Heart right ventricle (tissue), 16 donors: Measurements from ENCODE around the gene KCNN1. TPM values are rescaled to one million over a fixed set of nuclear protein-coding genes. Genes with fewer than 3 reads are reported as not detected.

Experiments used
- ATAC-seq, 8 donors: fragments of 200-7000 bp; cut with Tn5 transposase; one replicate each; pipeline ENCODE4 v1.9.1; 2020; ENCODE audit warnings: mild to moderate bottlenecking in 8 of 8, moderate library complexity in 8 of 8, moderate number of reproducible peaks in 1 of 8
- DNase-seq, 2 donors: peaks; one replicate each; pipeline ENCODE4 v3.0.0-alpha.2; 2020
- H3K27ac ChIP-seq, 10 donors: fragments of 200-600 bp; sonication (generic) in 2 of 10; one replicate each; pipeline versions ENCODE4 v1.5.0 to v1.8.0; 2020 to 2022; ENCODE audit warnings: mild to moderate bottlenecking in 3 of 10
- H3K27me3 ChIP-seq, 7 donors: fragments of 200-600 bp; one replicate each; pipeline ENCODE4 v1.8.0; 2021 to 2022; ENCODE audit warnings: mild to moderate bottlenecking in 2 of 7
- H3K36me3 ChIP-seq, 9 donors: fragments of 200-600 bp; sonication (generic) in 1 of 9; one replicate each; pipeline versions ENCODE4 v1.5.0 to v1.8.0; 2020 to 2022; ENCODE audit warnings: mild to moderate bottlenecking in 2 of 9
- H3K4me1 ChIP-seq, 9 donors: fragments of 200-600 bp; sonication (generic) in 1 of 9; one replicate each; pipeline versions ENCODE4 v1.5.0 to v1.8.0; 2020 to 2022; ENCODE audit warnings: mild to moderate bottlenecking in 4 of 9
- H3K4me3 ChIP-seq, 10 donors: fragments of 200-600 bp; sonication (generic) in 2 of 10; one replicate each; pipeline versions ENCODE4 v1.5.0 to v1.8.0; 2020 to 2022; ENCODE audit warnings: mild to moderate bottlenecking in 7 of 10, moderate library complexity in 2 of 10
- H3K9me3 ChIP-seq, 11 donors: fragments of 200-600 bp in 10 of 11; sonication (generic) in 2 of 11; one replicate each; pipeline versions ENCODE4 v1.5.0 to v1.8.0; 2013 to 2022; ENCODE audit warnings: mild to moderate bottlenecking in 2 of 11, control low read depth in 1 of 11, moderate library complexity in 1 of 11
- CTCF ChIP-seq, 9 donors: fragments of 200-600 bp; sonication (generic) in 2 of 9; IDR thresholded peaks; one replicate each; pipeline versions ENCODE4 v1.5.0 to v1.8.0; 2021 to 2022; ENCODE audit warnings: antibody characterized with exemption in 9 of 9, mild to moderate bottlenecking in 5 of 9, moderate library complexity in 1 of 9
- WGBS, 2 donors: extraction: QIAGEN DNeasy Blood & Tissue Kit; methylation state at CpG; one replicate each; pipeline ENCODE4 v1.1.7; 2013; ENCODE audit warnings: inconsistent platforms in 1 of 2; 5-methylcytosine and 5-hydroxymethylcytosine counted together
- intact Hi-C, 10 donors: fragments of 100-400 bp; cut with DNase I; formaldehyde crosslinking; loops; one replicate each; pipeline versions ENCODE4 v1.11.1 to v1.14.2; 2022
- polyA plus RNA-seq, 2 donors: library from polyadenylated mRNA; stranded (reverse); fragments of 200-250 nt; gene quantifications; one replicate each; pipeline ENCODE4 v1.2.3, GENCODE V29; 2013
- total RNA-seq, 10 donors: library from RNA; stranded (reverse); fragmentation: NEBNext Ultra II Directional in 3 of 10; extraction: Animal tissue kit (Norgen Biotek cat#: 25700) in 3 of 10; gene quantifications; one replicate each; pipeline versions ENCODE4 v1.2.1 to v1.2.4, GENCODE V29; 2021 to 2023
- donor health status: Arrhythmogenic right ventricular cardiomyopathy.
- donor health status: ischemic (EF 13 %, LVEDD 7.1; RV severe dilation, severe dysfunction).
- donor health status: healthy with polysubstance abuse.
- donor health status: DM: no; HTN: yes; CAD: no.
- donor health status: DM: no; HTN: no; CAD: no.
- donor health status: ischemic (EF 25% LVEDD 6.9; RV normal size, moderate dysfunction).
- donor health status: ischemic (EF 25% LVEDD 5.7; RV mildly dilated, moderate dysfunction).
- donor health status: healthy.
- donor health status: DM: yes; HTN: yes; CAD: no.
- donor health status: Ischemic cardiomyopathy.
- donor health status: ischemic (EF 35%, LVEDD 5.7; RV mildly dilated, moderate dysfunction).
- donor health status: nonischemic (EF 11% LVEDD 7.7; RV severe dilation, severe dysfunction).
- donor health status: DM: yes; HTN: yes; CAD: no.
- donor health status: PGD.
- donor health status: ischemic (EF 29% LVEDD 5.4; RV normal size, mild dysfunction).
- donor health status: nonischemic (EF 23%, LVEDD 6.1; RV moderate dilation, normal function).

Gene KCNN1
- total and polyA plus RNA-seq, 12 donors: 0.72 TPM; not detected in 11

- H3K4me1 ChIP-seq: peaks cover 25 to 46% (median 42%) of the 10 kb centered on the region in 9 donors
- no peak for DNase-seq
- no peak for TF ChIP-seq CTCF (IDR thresholded peaks at IDR 0.05)
- no peak overlapping the region for H3K27ac ChIP-seq
- H3K9me3 ChIP-seq: no peaks in the 10 kb centered on the region
- peaks cover 29 to 97% (median 91%) of the 10 kb centered on the region in 7 donors for H3K27me3 ChIP-seq
- no peaks in the 10 kb centered on the region for H3K36me3 ChIP-seq
- ATAC-seq: no peak
- intact Hi-C loops: no loop called here
- H3K4me3 ChIP-seq: no peak overlapping the region
- 53 to 58% methylated on average over 7 of the region's 7 CpGs for WGBS, 2 donors
These were observed 13.5 kb upstream of the KCNN1 start for GRCh38 chr19:17953316-17953801.

DNA sequence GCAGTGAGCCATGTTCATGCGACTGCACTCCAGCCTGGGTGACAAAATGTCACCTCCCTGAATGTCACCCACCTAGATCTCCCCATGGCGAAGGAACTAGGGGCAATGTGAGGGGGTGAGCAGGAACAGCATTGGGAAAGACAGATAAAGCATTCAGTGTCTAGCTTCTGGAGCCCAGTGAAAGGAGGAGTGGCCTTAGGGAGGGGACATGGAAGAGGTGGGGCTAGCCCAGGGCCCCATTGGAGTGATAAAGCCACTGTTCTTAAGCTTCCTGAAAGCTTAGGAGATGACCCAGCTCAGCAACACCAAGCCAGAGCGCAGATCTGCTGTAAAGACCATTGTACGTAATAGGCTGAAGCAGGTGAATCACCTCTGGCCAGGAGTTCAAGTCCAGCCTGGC, 13.0 kb upstream of the KCNN1 start:
- Histone ChIP-seq H3K4me1 (peaks cover 25 to 41% (median 37%) of the 10 kb centered on the region in 9 donors), H3K9me3 (no peaks in the 10 kb centered on the region), H3K27ac (no peak overlapping the region), H3K36me3 (no peaks in the 10 kb centered on the region), H3K4me3 (no peak overlapping the region), H3K27me3 (peaks cover 29 to 96% (median 90%) of the 10 kb centered on the region in 7 donors)
- TF ChIP-seq CTCF (IDR thresholded peaks at IDR 0.05): no peak
- 49 to 55% methylated on average over 4 of the region's 4 CpGs for WGBS, 2 donors
- no peak for DNase-seq
- ATAC-seq: no peak
- intact Hi-C loops: no loop called here

- peaks cover 29 to 96% (median 86%) of the 10 kb centered on the region in 7 donors for H3K27me3 ChIP-seq
These were observed 12.5 kb upstream of the KCNN1 start for GRCh38 chr19:17954401-17954800.

GRCh38 chr19:17957149-17957849, 9.6 kb upstream of the KCNN1 start:
- H3K27me3 ChIP-seq: peaks cover 17 to 89% (median 73%) of the 10 kb centered on the region in 7 donors
- no peaks in the 10 kb centered on the region for H3K36me3 ChIP-seq
- no peak for DNase-seq
- no peak for ATAC-seq
- intact Hi-C loops: no loop called here
- peaks cover 0 to 9% (median 5%) of the 10 kb centered on the region in 9 donors for H3K4me1 ChIP-seq
- no peak overlapping the region for H3K4me3 ChIP-seq
- 76 to 85% methylated on average over 3 of the region's 3 CpGs for WGBS, 2 donors
- TF ChIP-seq CTCF (IDR thresholded peaks at IDR 0.05): no peak
- H3K27ac ChIP-seq: no peak overlapping the region
- H3K9me3 ChIP-seq: no peaks in the 10 kb centered on the region

More at GRCh38 chr19:17954401-17954800, 12.5 kb upstream of the KCNN1 start:
- WGBS, 2 donors: 86% methylated on average over 7 of the region's 7 CpGs
- DNase-seq (no peak), ATAC-seq (no peak)
- Histone ChIP-seq H3K9me3 (no peaks in the 10 kb centered on the region), H3K27ac (no peak overlapping the region), H3K4me1 (peaks cover 21 to 36% (median 32%) of the 10 kb centered on the region in 9 donors), H3K36me3 (no peaks in the 10 kb centered on the region), H3K4me3 (no peak overlapping the region)
- intact Hi-C loops: no loop called here
- TF ChIP-seq CTCF (IDR thresholded peaks at IDR 0.05): no peak
